ENCODE measurements around the gene MACROD2.

Gene MACROD2

GRCh38 chr20:14878676-14879019 lies 883.3 kb downstream of the MACROD2 start:
- DNase-seq (ENCODE audit: low read depth, low spot score): no peak
- no peak overlapping the region for H3K4me3 ChIP-seq (ENCODE audit: insufficient read length, low read depth)
- H3K36me3 ChIP-seq (ENCODE audit: insufficient read depth, insufficient read length, low read length): no peaks in the 10 kb centered on the region
- no peak overlapping the region for H3K9ac ChIP-seq (ENCODE audit: insufficient read length, low read depth)
- no peaks in the 10 kb centered on the region for H3K9me3 ChIP-seq (ENCODE audit: insufficient read depth, low read length)
- TF ChIP-seq SUZ12 (IDR thresholded peaks at IDR 0.05; ENCODE audit: extremely low read depth, insufficient read depth, insufficient read length) (no peak), YY1 (IDR thresholded peaks at IDR 0.05; ENCODE audit: insufficient read depth, insufficient read length) (no peak), ZNF274 (IDR thresholded peaks at IDR 0.05; ENCODE audit: low read depth, low read length) (no peak)
- no peaks in the 10 kb centered on the region for H3K27me3 ChIP-seq (ENCODE audit: insufficient read depth, insufficient read length)
- no peaks in the 10 kb centered on the region for H3K4me1 ChIP-seq (ENCODE audit: insufficient read depth, insufficient read length)

DNA sequence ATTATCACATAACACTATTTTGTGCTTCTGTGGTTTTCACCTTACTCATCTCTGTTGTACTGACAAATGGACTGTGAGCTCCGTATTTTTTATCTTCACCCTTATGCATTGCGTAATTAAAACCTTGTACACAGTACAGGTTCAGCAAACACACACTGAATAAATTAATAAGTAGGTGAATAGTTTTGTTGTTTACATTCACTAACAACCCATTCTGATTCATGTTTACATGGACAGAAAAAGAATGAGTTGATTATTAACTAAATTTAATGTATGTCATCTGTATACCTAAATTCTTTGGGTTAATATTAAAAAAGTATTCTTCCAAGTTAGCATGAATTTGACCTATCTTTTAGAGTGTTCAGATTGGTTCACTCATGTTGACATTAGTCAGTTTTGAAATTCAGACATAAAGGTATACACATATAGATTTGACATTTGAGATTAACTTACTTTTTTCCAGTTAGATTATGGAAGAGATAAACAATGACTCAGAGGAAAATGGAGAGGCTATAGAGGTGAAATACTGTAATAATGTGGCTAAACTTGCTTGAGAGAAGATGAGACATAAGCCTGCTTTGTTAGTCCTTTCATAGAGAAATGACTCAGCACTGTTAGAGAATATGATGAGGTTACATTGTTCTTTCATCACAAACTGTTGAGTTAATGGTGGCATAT lies 883.8 kb downstream of the MACROD2 start:
- Histone ChIP-seq H3K36me3 (ENCODE audit: insufficient read depth, insufficient read length, low read length) (no peaks in the 10 kb centered on the region), H3K9me3 (ENCODE audit: insufficient read depth, low read length) (no peaks in the 10 kb centered on the region), H3K4me3 (ENCODE audit: insufficient read length, low read depth) (no peak overlapping the region), H3K9ac (ENCODE audit: insufficient read length, low read depth) (no peak overlapping the region), H3K27me3 (ENCODE audit: insufficient read depth, insufficient read length) (no peaks in the 10 kb centered on the region), H3K4me1 (ENCODE audit: insufficient read depth, insufficient read length) (no peaks in the 10 kb centered on the region)
- DNase-seq (ENCODE audit: low read depth, low spot score): no peak
- TF ChIP-seq YY1 (IDR thresholded peaks at IDR 0.05; ENCODE audit: insufficient read depth, insufficient read length): no peak
- no peak for TF ChIP-seq ZNF274 (IDR thresholded peaks at IDR 0.05; ENCODE audit: low read depth, low read length)
- no peak for TF ChIP-seq SUZ12 (IDR thresholded peaks at IDR 0.05; ENCODE audit: extremely low read depth, insufficient read depth, insufficient read length)

DNA sequence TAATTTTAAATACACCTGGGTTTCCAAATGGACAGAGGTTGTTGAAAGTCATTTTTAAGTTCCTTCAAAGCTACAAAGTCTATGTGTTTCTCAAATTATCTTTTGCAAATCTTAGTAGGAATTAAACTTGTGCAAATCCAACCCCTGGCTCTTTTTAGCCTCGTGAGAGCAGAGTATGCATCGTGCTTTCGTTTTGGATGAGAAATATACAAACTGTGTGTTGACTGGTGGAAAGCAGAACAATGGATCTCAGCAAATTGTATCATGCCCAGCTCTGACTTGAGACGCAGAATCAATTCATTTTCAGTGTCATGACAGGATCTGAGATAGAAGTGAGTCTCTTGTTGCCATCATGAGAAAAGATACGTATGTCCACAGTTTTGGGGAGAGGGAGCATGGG lies 884.5 kb downstream of the MACROD2 start:
- H3K27me3 ChIP-seq (ENCODE audit: insufficient read depth, insufficient read length): no peaks in the 10 kb centered on the region
- H3K9me3 ChIP-seq (ENCODE audit: insufficient read depth, low read length): no peaks in the 10 kb centered on the region
- no peak overlapping the region for H3K9ac ChIP-seq (ENCODE audit: insufficient read length, low read depth)
- H3K4me1 ChIP-seq (ENCODE audit: insufficient read depth, insufficient read length): no peaks in the 10 kb centered on the region
- H3K36me3 ChIP-seq (ENCODE audit: insufficient read depth, insufficient read length, low read length): no peaks in the 10 kb centered on the region
- no peak overlapping the region for H3K4me3 ChIP-seq (ENCODE audit: insufficient read length, low read depth)
- no peak for DNase-seq (ENCODE audit: low read depth, low spot score)
- no peak for TF ChIP-seq YY1 (IDR thresholded peaks at IDR 0.05; ENCODE audit: insufficient read depth, insufficient read length)
- no peak for TF ChIP-seq SUZ12 (IDR thresholded peaks at IDR 0.05; ENCODE audit: extremely low read depth, insufficient read depth, insufficient read length)
- no peak for TF ChIP-seq ZNF274 (IDR thresholded peaks at IDR 0.05; ENCODE audit: low read depth, low read length)

DNA sequence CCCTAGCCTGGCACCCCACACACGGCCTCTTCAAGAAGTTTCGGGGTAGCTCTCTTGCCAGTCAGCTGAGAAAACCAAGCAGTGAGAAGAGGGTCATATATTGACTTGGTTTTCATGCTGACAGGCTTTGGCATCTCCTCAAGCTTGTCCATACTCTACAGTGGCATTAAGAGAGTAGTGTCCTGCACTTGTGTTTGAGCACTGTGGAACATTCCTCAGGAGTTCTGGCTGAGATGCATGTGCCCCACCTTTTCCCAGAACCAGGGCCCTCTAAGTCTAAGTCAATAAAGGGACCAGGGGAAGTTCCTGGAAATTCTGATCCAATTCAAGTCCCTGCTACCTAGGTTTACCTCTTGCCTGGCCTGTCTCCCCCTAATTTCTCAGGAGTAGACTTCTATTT lies 886.2 kb downstream of the MACROD2 start:
- Histone ChIP-seq H3K4me3 (ENCODE audit: insufficient read length, low read depth) (no peak overlapping the region), H3K27me3 (ENCODE audit: insufficient read depth, insufficient read length) (no peaks in the 10 kb centered on the region), H3K9ac (ENCODE audit: insufficient read length, low read depth) (no peak overlapping the region), H3K36me3 (ENCODE audit: insufficient read depth, insufficient read length, low read length) (no peaks in the 10 kb centered on the region), H3K4me1 (ENCODE audit: insufficient read depth, insufficient read length) (no peaks in the 10 kb centered on the region), H3K9me3 (ENCODE audit: insufficient read depth, low read length) (no peaks in the 10 kb centered on the region)
- no peak for DNase-seq (ENCODE audit: low read depth, low spot score)
- TF ChIP-seq SUZ12 (IDR thresholded peaks at IDR 0.05; ENCODE audit: extremely low read depth, insufficient read depth, insufficient read length) (no peak), ZNF274 (IDR thresholded peaks at IDR 0.05; ENCODE audit: low read depth, low read length) (no peak), YY1 (IDR thresholded peaks at IDR 0.05; ENCODE audit: insufficient read depth, insufficient read length) (no peak)

DNA sequence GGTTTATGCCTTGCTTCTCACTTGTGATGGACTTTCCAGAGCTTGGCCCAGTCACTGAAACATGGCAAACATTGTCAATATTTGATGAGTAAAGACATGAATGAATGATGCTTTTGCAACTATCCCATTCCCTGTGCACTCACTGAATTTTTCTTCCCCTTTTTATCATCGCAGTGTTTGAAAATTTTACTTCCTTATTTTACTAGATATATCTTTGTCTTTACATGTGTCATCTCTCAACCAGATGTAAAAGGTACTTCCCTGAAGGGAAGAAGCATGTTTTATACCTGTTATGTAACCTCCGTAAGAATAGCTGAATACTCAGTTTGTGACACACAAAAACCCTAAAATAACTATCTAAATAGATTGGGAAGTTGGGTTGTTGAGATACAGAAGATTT lies 886.8 kb downstream of the MACROD2 start:
- TF ChIP-seq ZNF274 (IDR thresholded peaks at IDR 0.05; ENCODE audit: low read depth, low read length) (no peak), YY1 (IDR thresholded peaks at IDR 0.05; ENCODE audit: insufficient read depth, insufficient read length) (no peak), SUZ12 (IDR thresholded peaks at IDR 0.05; ENCODE audit: extremely low read depth, insufficient read depth, insufficient read length) (no peak)
- no peak for DNase-seq (ENCODE audit: low read depth, low spot score)

DNA sequence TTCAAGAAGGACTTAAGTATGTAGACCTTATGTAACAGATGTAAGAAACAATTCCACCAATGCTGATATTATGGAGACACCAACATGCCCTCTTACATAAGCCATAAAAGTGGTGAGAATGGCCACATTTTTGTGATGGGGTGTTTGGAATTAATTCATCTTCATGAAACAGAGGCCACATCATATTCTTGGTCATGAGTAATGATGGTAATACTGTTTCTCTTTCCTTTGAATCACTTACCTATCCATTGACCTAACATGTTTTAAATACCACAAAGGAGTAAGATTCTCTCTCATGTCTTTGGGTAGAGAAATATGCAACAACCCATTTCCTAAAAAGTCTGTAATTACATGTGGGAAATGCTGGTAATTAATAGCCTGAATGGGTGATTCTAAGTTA lies 887.5 kb downstream of the MACROD2 start:
- DNase-seq (ENCODE audit: low read depth, low spot score): no peak
- no peak overlapping the region for H3K9ac ChIP-seq (ENCODE audit: insufficient read length, low read depth)
- H3K36me3 ChIP-seq (ENCODE audit: insufficient read depth, insufficient read length, low read length): no peaks in the 10 kb centered on the region
- H3K4me1 ChIP-seq (ENCODE audit: insufficient read depth, insufficient read length): no peaks in the 10 kb centered on the region
- no peaks in the 10 kb centered on the region for H3K27me3 ChIP-seq (ENCODE audit: insufficient read depth, insufficient read length)
- TF ChIP-seq SUZ12 (IDR thresholded peaks at IDR 0.05; ENCODE audit: extremely low read depth, insufficient read depth, insufficient read length) (no peak), ZNF274 (IDR thresholded peaks at IDR 0.05; ENCODE audit: low read depth, low read length) (no peak), YY1 (IDR thresholded peaks at IDR 0.05; ENCODE audit: insufficient read depth, insufficient read length) (no peak)
- no peak overlapping the region for H3K4me3 ChIP-seq (ENCODE audit: insufficient read length, low read depth)
- no peaks in the 10 kb centered on the region for H3K9me3 ChIP-seq (ENCODE audit: insufficient read depth, low read length)

More for the DNA sequence above, 886.8 kb downstream of the MACROD2 start:
- Histone ChIP-seq H3K4me3 (ENCODE audit: insufficient read length, low read depth) (no peak overlapping the region), H3K9me3 (ENCODE audit: insufficient read depth, low read length) (no peaks in the 10 kb centered on the region), H3K9ac (ENCODE audit: insufficient read length, low read depth) (no peak overlapping the region), H3K36me3 (ENCODE audit: insufficient read depth, insufficient read length, low read length) (no peaks in the 10 kb centered on the region), H3K27me3 (ENCODE audit: insufficient read depth, insufficient read length) (no peaks in the 10 kb centered on the region), H3K4me1 (ENCODE audit: insufficient read depth, insufficient read length) (no peaks in the 10 kb centered on the region)

DNA sequence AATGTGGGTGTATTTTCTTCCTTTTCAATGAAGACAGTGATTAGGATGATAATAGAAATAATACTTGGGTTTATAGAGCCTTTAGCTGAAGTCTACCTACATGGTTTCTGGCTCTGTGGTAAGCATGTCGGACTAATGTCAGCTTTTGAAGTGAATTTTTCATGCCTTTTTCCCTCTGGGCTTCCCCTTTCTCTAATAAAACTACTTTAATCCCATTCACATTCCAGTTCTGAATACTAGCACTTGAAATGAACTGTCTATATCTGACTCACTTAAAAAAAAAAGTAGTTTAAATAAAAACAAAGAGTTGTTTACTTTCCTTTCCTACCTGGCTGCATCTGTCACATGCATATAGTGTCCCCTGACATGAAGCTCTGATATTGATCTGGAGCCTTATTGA lies 888.0 kb downstream of the MACROD2 start:
- no peaks in the 10 kb centered on the region for H3K27me3 ChIP-seq (ENCODE audit: insufficient read depth, insufficient read length)
- no peak for TF ChIP-seq SUZ12 (IDR thresholded peaks at IDR 0.05; ENCODE audit: extremely low read depth, insufficient read depth, insufficient read length)
- no peak for TF ChIP-seq YY1 (IDR thresholded peaks at IDR 0.05; ENCODE audit: insufficient read depth, insufficient read length)
- TF ChIP-seq ZNF274 (IDR thresholded peaks at IDR 0.05; ENCODE audit: low read depth, low read length): no peak
- no peak for DNase-seq (ENCODE audit: low read depth, low spot score)
- no peaks in the 10 kb centered on the region for H3K4me1 ChIP-seq (ENCODE audit: insufficient read depth, insufficient read length)
- no peaks in the 10 kb centered on the region for H3K9me3 ChIP-seq (ENCODE audit: insufficient read depth, low read length)
- no peaks in the 10 kb centered on the region for H3K36me3 ChIP-seq (ENCODE audit: insufficient read depth, insufficient read length, low read length)
- H3K4me3 ChIP-seq (ENCODE audit: insufficient read length, low read depth): no peak overlapping the region
- H3K9ac ChIP-seq (ENCODE audit: insufficient read length, low read depth): no peak overlapping the region
